ENCODE data around the gene TNIP2.

DNA sequence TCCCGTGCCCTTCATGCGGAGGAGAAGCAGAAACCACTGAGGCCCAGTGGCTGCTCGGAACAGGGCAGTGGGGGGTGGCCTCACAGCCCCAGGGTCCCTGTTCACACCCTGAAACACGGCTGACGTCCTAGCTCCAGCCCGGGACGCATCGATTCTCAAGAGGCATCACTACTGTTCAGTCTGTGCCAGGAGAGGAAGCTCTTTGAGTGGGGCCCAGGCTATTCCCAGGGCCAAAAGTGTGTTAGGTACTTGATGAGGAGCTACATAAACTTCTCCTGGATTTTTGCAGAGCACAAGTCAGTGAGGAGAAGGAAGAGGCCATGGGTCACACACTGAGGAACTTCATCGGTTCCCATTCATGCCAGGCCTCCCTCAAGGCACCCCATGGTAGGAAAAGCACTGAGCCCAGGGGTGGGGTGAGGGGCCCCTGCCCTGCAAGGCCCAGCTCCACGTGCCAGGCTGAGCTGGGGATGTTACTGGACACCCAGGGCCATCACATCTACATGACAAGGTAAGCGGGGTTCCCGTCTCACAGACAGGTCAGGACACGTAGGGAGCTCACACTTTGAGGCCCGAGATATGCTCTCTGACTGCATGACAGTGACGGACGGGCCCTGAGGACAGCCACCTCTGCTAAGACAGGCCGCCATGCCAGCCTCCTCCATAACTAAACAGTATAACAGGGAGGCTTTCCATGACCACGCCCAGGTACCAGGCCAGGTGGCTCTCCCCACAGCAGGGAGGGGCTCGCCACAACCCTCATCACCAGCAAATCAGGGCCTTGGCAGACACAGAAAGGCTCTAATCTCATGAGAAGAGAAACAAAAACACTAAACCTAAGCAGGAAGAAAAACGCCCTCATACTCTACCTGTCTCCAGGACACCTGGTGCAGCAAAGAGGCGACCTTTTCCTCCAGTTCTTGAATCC is 12.4 kb downstream of the TNIP2 start:
- TF ChIP-seq, protein P1, sequence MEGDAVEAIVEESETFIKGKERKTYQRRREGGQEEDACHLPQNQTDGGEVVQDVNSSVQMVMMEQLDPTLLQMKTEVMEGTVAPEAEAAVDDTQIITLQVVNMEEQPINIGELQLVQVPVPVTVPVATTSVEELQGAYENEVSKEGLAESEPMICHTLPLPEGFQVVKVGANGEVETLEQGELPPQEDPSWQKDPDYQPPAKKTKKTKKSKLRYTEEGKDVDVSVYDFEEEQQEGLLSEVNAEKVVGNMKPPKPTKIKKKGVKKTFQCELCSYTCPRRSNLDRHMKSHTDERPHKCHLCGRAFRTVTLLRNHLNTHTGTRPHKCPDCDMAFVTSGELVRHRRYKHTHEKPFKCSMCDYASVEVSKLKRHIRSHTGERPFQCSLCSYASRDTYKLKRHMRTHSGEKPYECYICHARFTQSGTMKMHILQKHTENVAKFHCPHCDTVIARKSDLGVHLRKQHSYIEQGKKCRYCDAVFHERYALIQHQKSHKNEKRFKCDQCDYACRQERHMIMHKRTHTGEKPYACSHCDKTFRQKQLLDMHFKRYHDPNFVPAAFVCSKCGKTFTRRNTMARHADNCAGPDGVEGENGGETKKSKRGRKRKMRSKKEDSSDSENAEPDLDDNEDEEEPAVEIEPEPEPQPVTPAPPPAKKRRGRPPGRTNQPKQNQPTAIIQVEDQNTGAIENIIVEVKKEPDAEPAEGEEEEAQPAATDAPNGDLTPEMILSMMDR (IDR thresholded peaks at IDR 0.05), result no peak
- TF ChIP-seq POLR2A (IDR thresholded peaks at IDR 0.05) (no peak), EP300 (IDR thresholded peaks at IDR 0.05) (no peak)

Data from suprapubic skin (tissue), 3 donors.